Duodenal mucosa (tissue), 2 donors: ENCODE measurements around the gene HK2.

Experiments used
- H3K27ac ChIP-seq: one replicate; pipeline ENCODE4 v1.7.0; 2013; ENCODE audit warnings: low read depth, low read length
- H3K27me3 ChIP-seq, 2 donors: one replicate each; pipeline ENCODE4 v1.7.0; 2013; ENCODE audit warnings: low read length in 2 of 2, control low read depth in 1 of 2; ENCODE audit not compliant: insufficient read depth in 2 of 2, control insufficient read depth in 1 of 2
- H3K36me3 ChIP-seq, 2 donors: one replicate each; pipeline ENCODE4 v1.7.0; 2013; ENCODE audit warnings: low read length in 2 of 2, control low read depth in 1 of 2; ENCODE audit not compliant: insufficient read depth in 2 of 2, control insufficient read depth in 1 of 2
- H3K4me1 ChIP-seq, 2 donors: one replicate each; pipeline ENCODE4 v1.7.0; 2013; ENCODE audit warnings: low read length in 2 of 2, control low read depth in 1 of 2; ENCODE audit not compliant: insufficient read depth in 2 of 2, control insufficient read depth in 1 of 2
- H3K4me3 ChIP-seq, 2 donors: one replicate each; pipeline ENCODE4 v1.7.0; 2013; ENCODE audit warnings: low read length in 2 of 2, low read depth in 1 of 2
- H3K9ac ChIP-seq, 2 donors: one replicate each; pipeline ENCODE4 v1.7.0; 2013; ENCODE audit warnings: low read length in 2 of 2, low read depth in 1 of 2
- H3K9me3 ChIP-seq, 2 donors: one replicate each; pipeline ENCODE4 v1.7.0; 2013; ENCODE audit warnings: low read length in 2 of 2, control low read depth in 1 of 2; ENCODE audit not compliant: control insufficient read depth in 1 of 2

Gene HK2

GRCh38 chr2:74834792-74835755 lies 1.1 kb downstream of the HK2 start:
- Histone ChIP-seq H3K9me3 (no peaks in the 10 kb centered on the region), H3K4me1 (peaks cover 8 to 21% of the 10 kb centered on the region in 2 donors), H3K4me3 (peak overlapping the region; percentile 71 to 73), H3K27ac (no peak overlapping the region), H3K27me3 (peaks cover 24 to 30% of the 10 kb centered on the region in 2 donors), H3K36me3 (no peaks in the 10 kb centered on the region), H3K9ac (peak overlapping the region; percentile 32 to 36)

DNA sequence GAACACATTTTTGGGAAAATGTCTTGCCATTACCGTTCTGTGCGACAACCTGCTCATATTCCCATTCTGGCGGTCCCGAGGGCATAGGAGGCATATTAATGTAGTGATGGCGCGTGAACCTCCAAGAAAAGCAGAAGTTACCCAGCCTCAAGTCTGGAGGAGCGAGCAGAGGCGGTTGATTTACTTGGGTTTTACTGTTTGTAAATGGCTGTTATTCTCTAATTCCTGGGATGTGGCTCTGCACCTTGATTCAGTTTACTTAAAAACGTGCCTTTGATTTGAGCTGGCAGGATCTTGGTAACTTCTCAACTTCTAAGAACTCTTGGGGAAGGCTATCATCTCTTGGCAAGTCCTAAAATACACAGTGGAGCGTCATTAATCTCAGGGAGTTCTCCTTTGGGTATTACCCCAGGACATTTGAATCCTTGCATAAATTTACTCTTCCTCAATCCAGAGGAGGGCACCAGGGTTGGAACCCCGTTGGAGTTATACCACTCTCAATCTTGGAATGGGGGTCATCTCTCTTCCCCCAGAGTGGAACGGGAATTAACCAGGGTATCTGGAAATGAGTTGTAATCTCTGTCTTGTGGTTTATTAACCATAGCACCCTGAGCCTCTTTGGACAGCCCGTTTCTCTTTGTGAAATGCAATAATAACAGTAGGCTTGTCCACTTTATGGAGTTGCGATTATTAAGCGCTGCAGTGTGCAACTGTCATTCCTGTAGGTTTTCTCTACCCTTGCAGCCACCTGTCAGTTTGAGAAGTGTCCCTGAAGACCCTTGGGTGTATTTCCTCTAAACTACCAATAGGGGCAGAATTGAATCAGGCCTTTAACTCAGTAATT lies 2.1 kb downstream of the HK2 start:
- no peaks in the 10 kb centered on the region for H3K36me3 ChIP-seq
- no peaks in the 10 kb centered on the region for H3K9me3 ChIP-seq
- H3K4me3 ChIP-seq = peak overlapping the region; percentile 71 to 73
- H3K9ac ChIP-seq = no peak overlapping the region
- peaks cover 8 to 21% of the 10 kb centered on the region in 2 donors for H3K4me1 ChIP-seq
- H3K27me3 ChIP-seq = peaks cover 24 to 30% of the 10 kb centered on the region in 2 donors
- H3K27ac ChIP-seq = no peak overlapping the region

DNA sequence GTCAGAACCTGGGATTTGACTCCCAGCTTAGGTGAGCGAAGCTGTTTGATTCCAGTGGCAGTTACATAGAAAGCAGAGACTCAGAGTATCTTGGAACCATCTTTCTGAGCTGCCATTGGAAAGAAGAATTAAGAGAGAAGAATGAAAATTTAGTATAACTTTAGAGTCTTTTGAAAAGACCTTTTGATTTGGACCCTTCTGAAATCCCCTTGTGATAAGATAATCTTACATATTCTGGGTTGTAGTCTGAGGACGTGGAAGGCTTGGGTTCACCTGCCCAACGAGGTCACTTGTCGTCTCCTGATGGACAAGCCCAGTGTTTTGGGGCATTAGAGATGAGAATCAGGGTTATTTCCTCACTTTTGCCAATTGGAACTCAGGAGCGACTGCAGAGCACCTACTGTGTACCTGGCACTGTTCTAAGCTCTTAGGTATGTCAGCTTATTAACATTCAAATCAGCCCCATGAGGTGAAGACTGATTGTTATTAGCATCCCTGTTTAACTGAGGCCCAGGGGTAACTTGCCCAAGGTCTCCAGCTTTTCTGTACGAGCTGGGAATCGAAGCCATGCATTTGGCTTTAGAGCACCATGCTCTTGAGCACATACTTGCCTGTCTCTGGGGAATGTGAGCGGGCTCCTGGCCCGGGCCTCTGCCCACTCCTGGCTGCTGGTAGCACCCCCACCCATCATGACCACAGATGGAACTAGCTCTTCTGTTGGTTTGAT lies 2.9 kb downstream of the HK2 start:
- H3K4me1 ChIP-seq = peaks cover 13 to 21% of the 10 kb centered on the region in 2 donors
- H3K9ac ChIP-seq = no peak overlapping the region
- no peak overlapping the region for H3K4me3 ChIP-seq
- H3K27me3 ChIP-seq = peaks cover 23 to 29% of the 10 kb centered on the region in 2 donors
- no peak overlapping the region for H3K27ac ChIP-seq
- no peaks in the 10 kb centered on the region for H3K36me3 ChIP-seq
- no peaks in the 10 kb centered on the region for H3K9me3 ChIP-seq

- H3K9ac ChIP-seq = no peak overlapping the region
- no peaks in the 10 kb centered on the region for H3K27me3 ChIP-seq
- H3K4me3 ChIP-seq = no peak overlapping the region
- H3K27ac ChIP-seq = no peak overlapping the region
- peaks cover 37 to 43% of the 10 kb centered on the region in 2 donors for H3K4me1 ChIP-seq
- H3K36me3 ChIP-seq = no peaks in the 10 kb centered on the region
- H3K9me3 ChIP-seq = no peaks in the 10 kb centered on the region
Observed at GRCh38 chr2:74841641-74842040, 7.7 kb downstream of the HK2 start.

DNA sequence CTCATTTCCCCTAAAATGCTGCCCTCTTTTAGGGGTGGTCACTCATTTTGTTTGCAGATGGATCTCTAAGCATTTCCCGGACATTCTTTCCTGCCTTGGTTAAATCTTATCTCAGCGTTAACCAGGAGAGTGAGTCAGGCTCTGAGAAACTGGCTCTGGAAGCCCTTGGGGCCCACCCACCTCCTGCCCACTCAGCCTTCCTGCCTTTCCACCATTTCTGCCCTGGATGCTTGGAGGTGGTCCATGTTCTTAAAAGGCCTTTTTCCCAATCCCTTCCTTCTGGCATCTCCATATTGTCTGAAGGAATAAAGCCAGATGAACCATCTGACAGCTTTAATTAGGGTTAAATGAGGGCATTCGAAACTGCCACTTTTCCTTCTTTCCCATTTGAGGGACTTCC lies 9.5 kb downstream of the HK2 start:
- Histone ChIP-seq H3K36me3 (no peaks in the 10 kb centered on the region), H3K9ac (peak overlapping the region in 1 of 2 donors; percentile 7), H3K4me3 (peak overlapping the region in 1 of 2 donors; percentile 10), H3K4me1 (peaks cover 44 to 46% of the 10 kb centered on the region in 2 donors), H3K9me3 (no peaks in the 10 kb centered on the region), H3K27me3 (no peaks in the 10 kb centered on the region), H3K27ac (peak overlapping the region; percentile 58)

DNA sequence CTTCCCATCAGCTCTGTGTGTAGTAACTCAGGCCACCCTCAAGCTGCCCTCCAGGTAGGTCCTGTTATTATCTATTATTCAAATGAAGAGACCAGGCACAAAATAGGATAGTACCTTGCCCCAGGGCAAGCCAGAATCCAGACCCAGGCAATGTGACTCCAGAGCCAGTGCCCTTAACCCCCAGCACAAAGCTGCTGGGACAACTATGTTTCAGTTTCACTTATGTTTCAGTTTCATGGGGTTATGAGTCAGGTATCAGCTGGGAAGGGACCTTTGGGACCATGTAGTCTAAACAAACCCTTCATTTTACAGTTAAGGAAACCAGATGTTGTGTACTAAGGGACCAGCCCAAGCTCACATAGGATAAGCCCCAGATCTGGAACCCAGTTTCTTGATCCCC lies 10.0 kb downstream of the HK2 start:
- peaks cover 48 to 51% of the 10 kb centered on the region in 2 donors for H3K4me1 ChIP-seq
- no peaks in the 10 kb centered on the region for H3K27me3 ChIP-seq
- no peaks in the 10 kb centered on the region for H3K36me3 ChIP-seq
- peak overlapping the region; percentile 16 to 39 for H3K4me3 ChIP-seq
- no peaks in the 10 kb centered on the region for H3K9me3 ChIP-seq
- H3K27ac ChIP-seq = peak overlapping the region; percentile 58
- H3K9ac ChIP-seq = peak overlapping the region in 1 of 2 donors; percentile 7

- Histone ChIP-seq H3K36me3 (no peaks in the 10 kb centered on the region), H3K27me3 (no peaks in the 10 kb centered on the region), H3K4me3 (peak overlapping the region in 1 of 2 donors; percentile 39), H3K27ac (peak overlapping the region; percentile 44), H3K9me3 (no peaks in the 10 kb centered on the region), H3K4me1 (peaks cover 56 to 59% of the 10 kb centered on the region in 2 donors), H3K9ac (no peak overlapping the region)
Observed at GRCh38 chr2:74844752-74845151, 10.8 kb downstream of the HK2 start.

DNA sequence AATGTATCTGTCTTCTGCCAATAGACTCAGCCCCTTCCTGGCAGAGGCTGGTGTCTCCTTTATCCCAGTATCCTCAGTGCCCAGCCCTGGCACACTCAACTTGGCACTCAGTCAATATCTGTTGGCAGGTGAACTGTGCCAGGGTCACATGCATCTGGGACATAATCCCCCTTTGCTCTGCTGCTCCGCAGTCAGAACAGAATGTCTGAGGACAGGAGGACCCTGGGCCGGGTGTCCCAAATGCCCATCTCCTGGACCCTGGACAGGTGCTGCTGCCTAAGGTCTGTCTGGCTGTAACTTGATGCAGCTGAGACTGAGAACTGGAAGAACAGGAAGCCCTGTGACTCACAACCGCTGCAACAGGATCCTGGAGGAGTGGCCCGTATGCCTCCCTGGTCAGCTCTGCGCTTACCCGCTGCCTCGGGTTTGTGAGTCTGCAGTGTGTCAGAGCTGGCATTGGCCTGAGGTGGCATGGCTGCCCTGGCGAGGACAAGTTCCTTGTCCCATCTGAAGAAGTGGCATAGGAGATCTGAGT lies 11.4 kb downstream of the HK2 start:
- no peak overlapping the region for H3K4me3 ChIP-seq

DNA sequence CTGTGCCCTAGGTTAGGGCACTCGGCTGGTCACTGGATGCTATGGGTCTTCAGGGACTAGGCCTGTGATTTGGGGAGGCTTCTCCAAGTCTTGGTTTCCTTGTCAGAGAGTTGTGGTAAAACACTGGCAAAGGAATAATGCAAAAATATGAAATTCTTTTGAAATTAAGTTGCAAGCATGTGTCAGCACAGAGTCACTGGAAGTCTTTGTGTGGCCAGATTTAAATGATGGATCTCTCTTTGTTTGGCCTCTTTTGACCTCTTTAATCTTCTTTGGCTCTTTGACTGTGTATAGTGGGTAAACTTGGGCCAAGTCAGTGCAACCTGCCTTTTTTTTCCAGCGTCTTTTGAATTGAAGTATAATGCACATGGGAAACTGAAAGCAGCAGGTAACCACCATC lies 12.1 kb downstream of the HK2 start:
- no peak overlapping the region for H3K4me3 ChIP-seq

More for the DNA sequence above, 11.4 kb downstream of the HK2 start:
- Histone ChIP-seq H3K9me3 (no peaks in the 10 kb centered on the region), H3K9ac (peak overlapping the region in 1 of 2 donors; percentile 0), H3K36me3 (no peaks in the 10 kb centered on the region), H3K4me1 (peaks cover 61 to 63% of the 10 kb centered on the region in 2 donors), H3K27me3 (no peaks in the 10 kb centered on the region), H3K27ac (peak overlapping the region; percentile 2)

More for the DNA sequence above, 12.1 kb downstream of the HK2 start:
- H3K9ac ChIP-seq = peak overlapping the region in 1 of 2 donors; percentile 17
- no peaks in the 10 kb centered on the region for H3K36me3 ChIP-seq
- H3K27ac ChIP-seq = peak overlapping the region; percentile 30
- no peaks in the 10 kb centered on the region for H3K9me3 ChIP-seq
- peaks cover 67 to 71% of the 10 kb centered on the region in 2 donors for H3K4me1 ChIP-seq
- H3K27me3 ChIP-seq = no peaks in the 10 kb centered on the region
